ENCODE data around the gene PTPRH. TPM values are rescaled to one million over a fixed set of nuclear protein-coding genes. Genes with fewer than 3 reads are reported as not detected.

The PTPRH gene
- total RNA-seq, 1 experiment from 2014 or later, result 2.3 TPM

DNA sequence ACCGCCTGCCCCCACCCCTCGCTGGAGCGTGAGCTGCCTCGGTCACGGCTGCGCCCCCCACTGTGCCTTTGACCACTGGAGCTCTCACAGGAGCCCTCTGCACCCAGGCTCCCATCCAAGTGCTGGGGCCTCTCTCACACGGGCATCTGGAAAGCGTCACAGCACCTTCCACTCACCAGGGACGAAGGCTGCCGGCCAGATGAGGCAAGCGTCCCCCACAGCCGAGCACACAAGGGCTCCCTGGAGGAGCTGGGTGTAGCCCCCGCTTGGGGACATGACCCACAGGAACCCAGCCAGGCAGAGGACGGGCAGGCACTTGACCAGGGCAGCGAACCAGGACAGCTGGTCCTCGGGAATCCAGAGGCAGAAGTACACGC is 18.7 kb upstream of the PTPRH start:
- peaks cover 4% of the 10 kb centered on the region for H3K36me3 ChIP-seq (ENCODE audit: control insufficient read depth, insufficient read depth, low read length)
- peaks cover 35% of the 10 kb centered on the region for H3K4me1 Mint-ChIP-seq (ENCODE audit: low read depth, unreplicated experiment)
- H3K27me3 Mint-ChIP-seq (ENCODE audit: insufficient read depth, unreplicated experiment), result no peaks in the 10 kb centered on the region
- peaks cover 32% of the 10 kb centered on the region for H3K4me1 ChIP-seq
- POLR2A ChIA-PET, result no interaction called here
- peak overlapping the region; percentile 60 for H3K4me3 Mint-ChIP-seq (ENCODE audit: unreplicated experiment)
- BruUV-seq (replicated peaks), result no TSS peak
- intact Hi-C loops (cut with micrococcal nuclease; ENCODE audit: unreplicated experiment), result loop anchor here (1.0 kb wide), 2 partner anchors 16 to 31 kb away; partner anchors contain the start of gene PPP6R1
- TF ChIP-seq, protein P1, sequence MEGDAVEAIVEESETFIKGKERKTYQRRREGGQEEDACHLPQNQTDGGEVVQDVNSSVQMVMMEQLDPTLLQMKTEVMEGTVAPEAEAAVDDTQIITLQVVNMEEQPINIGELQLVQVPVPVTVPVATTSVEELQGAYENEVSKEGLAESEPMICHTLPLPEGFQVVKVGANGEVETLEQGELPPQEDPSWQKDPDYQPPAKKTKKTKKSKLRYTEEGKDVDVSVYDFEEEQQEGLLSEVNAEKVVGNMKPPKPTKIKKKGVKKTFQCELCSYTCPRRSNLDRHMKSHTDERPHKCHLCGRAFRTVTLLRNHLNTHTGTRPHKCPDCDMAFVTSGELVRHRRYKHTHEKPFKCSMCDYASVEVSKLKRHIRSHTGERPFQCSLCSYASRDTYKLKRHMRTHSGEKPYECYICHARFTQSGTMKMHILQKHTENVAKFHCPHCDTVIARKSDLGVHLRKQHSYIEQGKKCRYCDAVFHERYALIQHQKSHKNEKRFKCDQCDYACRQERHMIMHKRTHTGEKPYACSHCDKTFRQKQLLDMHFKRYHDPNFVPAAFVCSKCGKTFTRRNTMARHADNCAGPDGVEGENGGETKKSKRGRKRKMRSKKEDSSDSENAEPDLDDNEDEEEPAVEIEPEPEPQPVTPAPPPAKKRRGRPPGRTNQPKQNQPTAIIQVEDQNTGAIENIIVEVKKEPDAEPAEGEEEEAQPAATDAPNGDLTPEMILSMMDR (IDR thresholded peaks at IDR 0.05; ENCODE audit: insufficient read depth in 1 of 2, low read depth in 1 of 2, low read length in 1 of 2, severe bottlenecking in 1 of 2, unreplicated experiment in 1 of 2), result no peak
- peak overlapping the region; percentile 98 for H3K27ac Mint-ChIP-seq (ENCODE audit: unreplicated experiment)
- H3K9me3 ChIP-seq, result no peaks in the 10 kb centered on the region
- CTCF ChIA-PET, result no interaction called here
- H3K27me3 ChIP-seq (replicated peaks; ENCODE audit: control insufficient read depth, insufficient read depth, low read length), result no peaks in the 10 kb centered on the region
- peak overlapping the region; percentile 42 for H3K4me3 ChIP-seq (ENCODE audit: low read depth, low read length)
- no peaks in the 10 kb centered on the region for H3K9me3 Mint-ChIP-seq (ENCODE audit: unreplicated experiment)
- no peak for DNase-seq
- peaks cover 76% of the 10 kb centered on the region for H3K36me3 Mint-ChIP-seq (ENCODE audit: insufficient read depth, unreplicated experiment)

DNA sequence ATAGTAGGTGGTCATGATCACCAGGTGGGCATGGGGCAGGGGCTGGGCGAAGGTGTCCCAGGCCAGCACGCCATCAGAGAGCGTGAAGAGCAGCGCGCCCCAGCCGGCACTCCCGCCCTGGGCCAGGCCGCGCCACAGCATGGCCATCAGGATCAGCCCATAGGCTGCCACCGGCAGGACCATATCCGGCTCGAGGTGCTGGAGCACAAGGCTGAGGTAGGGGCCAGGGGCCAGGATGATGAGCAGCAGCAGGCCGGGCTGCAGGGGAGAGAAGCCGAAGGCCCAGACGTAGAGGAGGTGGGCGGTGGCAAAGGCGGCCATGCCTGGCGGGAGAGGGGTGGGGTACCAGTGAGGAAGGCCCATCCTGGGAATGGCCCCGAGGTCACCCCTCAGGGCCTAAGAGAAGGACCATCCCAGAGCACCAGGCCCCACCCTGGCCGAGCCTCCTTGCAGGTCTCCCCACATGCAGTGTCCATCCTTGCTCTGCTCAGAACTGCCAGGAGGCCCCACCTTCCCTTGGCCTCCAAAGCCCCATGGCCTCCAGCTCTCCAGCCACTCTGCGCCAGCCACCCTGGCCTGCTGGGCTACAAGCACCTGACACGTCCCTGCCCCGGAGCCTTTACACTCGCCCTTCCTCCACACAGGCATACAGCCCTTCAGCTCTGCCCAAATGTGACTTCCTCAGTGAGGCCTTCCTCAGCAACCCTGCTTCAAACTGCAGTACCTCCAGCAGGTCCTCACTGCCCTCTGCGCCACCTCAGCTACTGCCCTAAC is 18.1 kb upstream of the PTPRH start:
- peaks cover 35% of the 10 kb centered on the region for H3K4me1 Mint-ChIP-seq (ENCODE audit: low read depth, unreplicated experiment)
- Histone ChIP-seq H3K27me3 (replicated peaks; ENCODE audit: control insufficient read depth, insufficient read depth, low read length) (no peaks in the 10 kb centered on the region), H3K36me3 (ENCODE audit: control insufficient read depth, insufficient read depth, low read length) (peaks cover 4% of the 10 kb centered on the region), H3K4me3 (ENCODE audit: low read depth, low read length) (peak overlapping the region; percentile 42), H3K4me1 (peaks cover 32% of the 10 kb centered on the region), H3K9me3 (no peaks in the 10 kb centered on the region)
- peaks cover 72% of the 10 kb centered on the region for H3K36me3 Mint-ChIP-seq (ENCODE audit: insufficient read depth, unreplicated experiment)
- no peaks in the 10 kb centered on the region for H3K9me3 Mint-ChIP-seq (ENCODE audit: unreplicated experiment)
- intact Hi-C loops (cut with micrococcal nuclease; ENCODE audit: unreplicated experiment), result loop anchor here (1.0 kb wide), 2 partner anchors 15 to 32 kb away; partner anchors contain the start of gene PPP6R1
- BruUV-seq (replicated peaks), result no TSS peak
- no peaks in the 10 kb centered on the region for H3K27me3 Mint-ChIP-seq (ENCODE audit: insufficient read depth, unreplicated experiment)
- CTCF ChIA-PET, result interaction anchor here (0.9 kb wide), 1 partner anchor 32 kb away, joined by 5 read pairs; no protein-coding TSS in a partner anchor
- no peak for DNase-seq
- TF ChIP-seq, protein P1 (IDR thresholded peaks at IDR 0.05; ENCODE audit: insufficient read depth in 1 of 2, low read depth in 1 of 2, low read length in 1 of 2, severe bottlenecking in 1 of 2, unreplicated experiment in 1 of 2), result no peak
- peak overlapping the region; percentile 60 for H3K4me3 Mint-ChIP-seq (ENCODE audit: unreplicated experiment)
- POLR2A ChIA-PET, result no interaction called here
- H3K27ac Mint-ChIP-seq (ENCODE audit: unreplicated experiment), result peak overlapping the region; percentile 98

DNA sequence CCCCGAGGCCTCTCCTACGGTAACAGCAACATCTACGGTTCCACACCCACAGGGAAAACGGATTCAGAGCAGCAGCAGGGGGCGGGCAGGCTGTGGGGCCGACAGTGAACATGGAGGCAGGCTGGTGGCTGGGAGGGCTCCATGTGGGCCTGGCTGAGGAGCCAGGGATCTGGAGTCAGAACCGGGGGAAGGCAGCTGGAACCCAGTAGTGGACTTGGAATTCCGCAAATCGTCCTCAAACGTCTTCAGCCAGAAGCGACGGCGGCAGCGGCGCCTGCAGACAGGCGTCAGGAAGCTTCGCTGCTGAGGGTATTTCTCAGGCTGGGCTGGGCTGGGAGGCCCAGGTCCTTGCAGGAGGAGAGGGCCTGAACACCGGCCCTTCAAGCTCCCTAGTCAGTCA is 17.5 kb upstream of the PTPRH start:
- Mint-ChIP-seq H3K27ac (ENCODE audit: unreplicated experiment) (peak overlapping the region; percentile 98), H3K4me1 (ENCODE audit: low read depth, unreplicated experiment) (peaks cover 35% of the 10 kb centered on the region), H3K36me3 (ENCODE audit: insufficient read depth, unreplicated experiment) (peaks cover 69% of the 10 kb centered on the region), H3K4me3 (ENCODE audit: unreplicated experiment) (no peak overlapping the region), H3K9me3 (ENCODE audit: unreplicated experiment) (peaks cover 1% of the 10 kb centered on the region), H3K27me3 (ENCODE audit: insufficient read depth, unreplicated experiment) (no peaks in the 10 kb centered on the region)
- Histone ChIP-seq H3K36me3 (ENCODE audit: control insufficient read depth, insufficient read depth, low read length) (peaks cover 3% of the 10 kb centered on the region), H3K4me1 (peaks cover 32% of the 10 kb centered on the region), H3K9me3 (no peaks in the 10 kb centered on the region), H3K27me3 (replicated peaks; ENCODE audit: control insufficient read depth, insufficient read depth, low read length) (no peaks in the 10 kb centered on the region), H3K4me3 (ENCODE audit: low read depth, low read length) (no peak overlapping the region)
- TF ChIP-seq, protein P1 (IDR thresholded peaks at IDR 0.05; ENCODE audit: insufficient read depth in 1 of 2, low read depth in 1 of 2, low read length in 1 of 2, severe bottlenecking in 1 of 2, unreplicated experiment in 1 of 2), result no peak
- POLR2A ChIA-PET, result no interaction called here
- DNase-seq, result no peak
- intact Hi-C loops (cut with micrococcal nuclease; ENCODE audit: unreplicated experiment), result no loop called here
- BruUV-seq (replicated peaks), result no TSS peak
- CTCF ChIA-PET, result interaction anchor here (0.9 kb wide), 1 partner anchor 33 kb away, joined by 5 read pairs; no protein-coding TSS in a partner anchor

Measured in Caco-2 (cell line).